ENCODE results near the gene GPAM.

GRCh38 chr10:112139176-112139575 lies 44.4 kb downstream of the GPAM start:
- TF ChIP-seq CEBPB (IDR thresholded peaks at IDR 0.05; ENCODE audit: borderline replicate concordance in 1 of 2, low read depth in 2 of 2, low read length in 2 of 2) (no peak), SREBF2 (IDR thresholded peaks at IDR 0.05; ENCODE audit: low read length) (no peak), SPI1 (IDR thresholded peaks at IDR 0.05; ENCODE audit: borderline replicate concordance, insufficient read depth, low read depth, low read length) (no peak), POLR2A (IDR thresholded peaks at IDR 0.05; ENCODE audit: low read depth, low read length) (no peak), SMC3 (IDR thresholded peaks at IDR 0.05; ENCODE audit: borderline replicate concordance, low read length) (no peak), RCOR1 (conservative IDR thresholded peaks at IDR 0.05; ENCODE audit: low read depth, low read length) (no peak), POLR2AphosphoS5 (IDR thresholded peaks at IDR 0.05; ENCODE audit: low read length) (no peak), CBX3 (IDR thresholded peaks at IDR 0.05; ENCODE audit: borderline replicate concordance, low read depth) (no peak), NR2C2 (IDR thresholded peaks at IDR 0.05; ENCODE audit: borderline replicate concordance, control insufficient read depth, insufficient read length, low read depth) (no peak)
- TF ChIP-seq, protein P1, sequence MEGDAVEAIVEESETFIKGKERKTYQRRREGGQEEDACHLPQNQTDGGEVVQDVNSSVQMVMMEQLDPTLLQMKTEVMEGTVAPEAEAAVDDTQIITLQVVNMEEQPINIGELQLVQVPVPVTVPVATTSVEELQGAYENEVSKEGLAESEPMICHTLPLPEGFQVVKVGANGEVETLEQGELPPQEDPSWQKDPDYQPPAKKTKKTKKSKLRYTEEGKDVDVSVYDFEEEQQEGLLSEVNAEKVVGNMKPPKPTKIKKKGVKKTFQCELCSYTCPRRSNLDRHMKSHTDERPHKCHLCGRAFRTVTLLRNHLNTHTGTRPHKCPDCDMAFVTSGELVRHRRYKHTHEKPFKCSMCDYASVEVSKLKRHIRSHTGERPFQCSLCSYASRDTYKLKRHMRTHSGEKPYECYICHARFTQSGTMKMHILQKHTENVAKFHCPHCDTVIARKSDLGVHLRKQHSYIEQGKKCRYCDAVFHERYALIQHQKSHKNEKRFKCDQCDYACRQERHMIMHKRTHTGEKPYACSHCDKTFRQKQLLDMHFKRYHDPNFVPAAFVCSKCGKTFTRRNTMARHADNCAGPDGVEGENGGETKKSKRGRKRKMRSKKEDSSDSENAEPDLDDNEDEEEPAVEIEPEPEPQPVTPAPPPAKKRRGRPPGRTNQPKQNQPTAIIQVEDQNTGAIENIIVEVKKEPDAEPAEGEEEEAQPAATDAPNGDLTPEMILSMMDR (IDR thresholded peaks at IDR 0.05 in 2 of 3, conservative IDR thresholded peaks at IDR 0.05 in 1 of 3; ENCODE audit: control insufficient read depth in 2 of 3, extremely low read depth in 1 of 3, insufficient read depth in 1 of 3, low read depth in 3 of 3, low read length in 3 of 3): no peak
- TF ChIP-seq, protein P2, sequence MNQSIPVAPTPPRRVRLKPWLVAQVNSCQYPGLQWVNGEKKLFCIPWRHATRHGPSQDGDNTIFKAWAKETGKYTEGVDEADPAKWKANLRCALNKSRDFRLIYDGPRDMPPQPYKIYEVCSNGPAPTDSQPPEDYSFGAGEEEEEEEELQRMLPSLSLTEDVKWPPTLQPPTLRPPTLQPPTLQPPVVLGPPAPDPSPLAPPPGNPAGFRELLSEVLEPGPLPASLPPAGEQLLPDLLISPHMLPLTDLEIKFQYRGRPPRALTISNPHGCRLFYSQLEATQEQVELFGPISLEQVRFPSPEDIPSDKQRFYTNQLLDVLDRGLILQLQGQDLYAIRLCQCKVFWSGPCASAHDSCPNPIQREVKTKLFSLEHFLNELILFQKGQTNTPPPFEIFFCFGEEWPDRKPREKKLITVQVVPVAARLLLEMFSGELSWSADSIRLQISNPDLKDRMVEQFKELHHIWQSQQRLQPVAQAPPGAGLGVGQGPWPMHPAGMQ (IDR thresholded peaks at IDR 0.05; ENCODE audit: borderline replicate concordance): no peak
